Measurements from ENCODE around the gene USP32.

DNA sequence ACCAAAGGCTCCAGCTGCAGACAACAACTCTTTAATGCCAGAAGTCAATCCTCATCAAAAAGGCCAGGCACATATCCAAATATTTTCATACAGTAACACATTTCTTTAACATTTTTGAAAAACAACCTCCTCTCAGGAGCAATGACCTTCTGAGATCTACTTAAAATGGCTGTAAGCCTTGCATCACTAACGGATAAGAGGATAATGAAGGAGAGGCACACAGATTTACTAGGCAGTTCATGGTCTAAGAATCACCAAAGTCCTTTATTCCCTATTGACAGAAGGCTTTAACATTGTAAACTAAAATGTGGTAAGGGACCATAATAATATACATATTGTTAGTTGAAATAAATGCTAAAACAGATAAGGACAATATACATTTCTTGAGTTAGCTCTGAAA, 114.7 kb downstream of the USP32 start:
- TF ChIP-seq CTCF (IDR thresholded peaks at IDR 0.05) (no peak), POLR2A (IDR thresholded peaks at IDR 0.05) (no peak)
